Stimulated activated CD8-positive, alpha-beta memory T cell treated with anti-CD3 and anti-CD28 coated beads, Interleukin-4, amount 100 ng/mL, for 48 hours (primary cell): Measurements from ENCODE around the gene UBB.

Experiments
- DNase-seq: peaks from one replicate; pipeline ENCODE4 v3.0.0-alpha.2; 2020

Gene UBB

GRCh38 chr17:16380640-16381495 is at the start of gene UBB:
Gene UBB, plus strand, starts transcription at chr17:16381091. Its CDS starts 817 bp downstream, at chr17:16381908.
- DNase-seq = peak; percentile 94

GRCh38 chr17:16338391-16338790 is 42.5 kb upstream of the UBB start:
- no peak for DNase-seq

GRCh38 chr17:16339402-16339801 is 41.5 kb upstream of the UBB start:
- DNase-seq = no peak

- no peak for DNase-seq
Observed at GRCh38 chr17:16339959-16340358, 40.9 kb upstream of the UBB start.

- no peak for DNase-seq
Observed at GRCh38 chr17:16342979-16343378, 37.9 kb upstream of the UBB start.

- no peak for DNase-seq
Observed at GRCh38 chr17:16343569-16343968, 37.3 kb upstream of the UBB start.

- DNase-seq = no peak
Observed at GRCh38 chr17:16345565-16345964, 35.3 kb upstream of the UBB start.

GRCh38 chr17:16346721-16347271 is 34.1 kb upstream of the UBB start:
- no peak for DNase-seq

GRCh38 chr17:16348586-16348985 is 32.3 kb upstream of the UBB start:
- no peak for DNase-seq

GRCh38 chr17:16349431-16349830 is 31.5 kb upstream of the UBB start:
- no peak for DNase-seq

GRCh38 chr17:16351831-16352230 is 29.1 kb upstream of the UBB start:
- no peak for DNase-seq

GRCh38 chr17:16352303-16352666 is 28.6 kb upstream of the UBB start:
- peak; percentile 60 for DNase-seq

- DNase-seq = peak; percentile 62
Observed at GRCh38 chr17:16352667-16353316, 28.1 kb upstream of the UBB start.

- DNase-seq = peak; percentile 72
Observed at GRCh38 chr17:16353317-16354174, 27.3 kb upstream of the UBB start, which contains the start of gene CENPV. Gene CENPV, minus strand, starts transcription at chr17:16353469. Its CDS starts 33 bp downstream, at chr17:16353436.

GRCh38 chr17:16354585-16354984 is 26.3 kb upstream of the UBB start:
- no peak for DNase-seq

GRCh38 chr17:16358394-16358793 is 22.5 kb upstream of the UBB start:
- no peak for DNase-seq

- no peak for DNase-seq
Observed at GRCh38 chr17:16361874-16362273, 19.0 kb upstream of the UBB start.

GRCh38 chr17:16363749-16364536 is 16.9 kb upstream of the UBB start:
- DNase-seq = peak; percentile 87

- no peak for DNase-seq
Observed at GRCh38 chr17:16364625-16365024, 16.3 kb upstream of the UBB start.

GRCh38 chr17:16371742-16372141 is 9.1 kb upstream of the UBB start:
- no peak for DNase-seq

GRCh38 chr17:16374146-16374938 is 6.5 kb upstream of the UBB start:
- no peak for DNase-seq
